Omental fat pad (tissue), 4 donors: ENCODE results near the gene INPP5D. TPM values are rescaled to one million over a fixed set of nuclear protein-coding genes. Genes with fewer than 3 reads are reported as not detected.
"Not testable (repeated sequence)": the region's sequence is repeated elsewhere in the genome, so short reads cannot be mapped to it uniquely, and the experiment has no call there.

Source experiments
- ATAC-seq: fragments of 150-250 bp; one replicate; pipeline ENCODE4 v1.9.1; 2016; ENCODE audit warnings: mild to moderate bottlenecking, moderate library complexity; ENCODE audit not compliant: low FRiP score
- DNase-seq: peaks from one replicate; pipeline ENCODE4 v3.0.0-alpha.2; 2019; ENCODE audit warnings: low spot score
- total RNA-seq, 4 donors: library from RNA; depleted of rRNA; stranded (reverse); fragments of >200 nt; gene quantifications; one replicate each; pipeline ENCODE4 v1.1.0, GENCODE V29; 2016
- TF ChIP-seq, protein P1 (sequence below), 3 donors: fragments of 450-650 bp; IDR thresholded peaks; one replicate each; pipeline ENCODE4 v1.5.1; 2016 to 2017; ENCODE audit warnings: antibody characterized with exemption in 3 of 3, mild to moderate bottlenecking in 3 of 3, moderate library complexity in 2 of 3

Gene INPP5D
- total RNA-seq, 4 donors from 2014 or later, result 17.9 to 55.8 (median 27.6) TPM

DNA sequence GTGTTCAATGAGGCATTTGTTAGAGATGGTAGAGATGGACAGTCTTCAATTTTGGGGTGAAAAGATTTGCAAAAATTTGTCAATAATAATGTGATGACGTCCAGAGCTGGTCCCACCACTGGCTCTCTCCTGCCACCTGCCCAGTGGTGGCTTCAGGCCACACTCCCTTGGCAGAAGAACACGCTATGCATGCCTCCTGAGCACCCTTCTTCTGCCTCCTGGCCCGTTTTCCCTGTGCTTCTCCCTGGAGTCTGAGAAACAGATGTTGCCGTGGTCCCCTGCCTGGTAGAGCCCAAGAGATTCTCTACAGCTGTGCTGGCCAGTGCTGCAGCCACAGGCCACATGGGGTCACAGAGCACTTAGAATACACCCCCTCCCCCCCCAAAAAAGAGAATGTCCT is 33.6 kb downstream of the INPP5D start:
- TF ChIP-seq, protein P1, sequence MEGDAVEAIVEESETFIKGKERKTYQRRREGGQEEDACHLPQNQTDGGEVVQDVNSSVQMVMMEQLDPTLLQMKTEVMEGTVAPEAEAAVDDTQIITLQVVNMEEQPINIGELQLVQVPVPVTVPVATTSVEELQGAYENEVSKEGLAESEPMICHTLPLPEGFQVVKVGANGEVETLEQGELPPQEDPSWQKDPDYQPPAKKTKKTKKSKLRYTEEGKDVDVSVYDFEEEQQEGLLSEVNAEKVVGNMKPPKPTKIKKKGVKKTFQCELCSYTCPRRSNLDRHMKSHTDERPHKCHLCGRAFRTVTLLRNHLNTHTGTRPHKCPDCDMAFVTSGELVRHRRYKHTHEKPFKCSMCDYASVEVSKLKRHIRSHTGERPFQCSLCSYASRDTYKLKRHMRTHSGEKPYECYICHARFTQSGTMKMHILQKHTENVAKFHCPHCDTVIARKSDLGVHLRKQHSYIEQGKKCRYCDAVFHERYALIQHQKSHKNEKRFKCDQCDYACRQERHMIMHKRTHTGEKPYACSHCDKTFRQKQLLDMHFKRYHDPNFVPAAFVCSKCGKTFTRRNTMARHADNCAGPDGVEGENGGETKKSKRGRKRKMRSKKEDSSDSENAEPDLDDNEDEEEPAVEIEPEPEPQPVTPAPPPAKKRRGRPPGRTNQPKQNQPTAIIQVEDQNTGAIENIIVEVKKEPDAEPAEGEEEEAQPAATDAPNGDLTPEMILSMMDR (IDR thresholded peaks at IDR 0.05), result no peak
- no peak for ATAC-seq
- DNase-seq, result no peak

DNA sequence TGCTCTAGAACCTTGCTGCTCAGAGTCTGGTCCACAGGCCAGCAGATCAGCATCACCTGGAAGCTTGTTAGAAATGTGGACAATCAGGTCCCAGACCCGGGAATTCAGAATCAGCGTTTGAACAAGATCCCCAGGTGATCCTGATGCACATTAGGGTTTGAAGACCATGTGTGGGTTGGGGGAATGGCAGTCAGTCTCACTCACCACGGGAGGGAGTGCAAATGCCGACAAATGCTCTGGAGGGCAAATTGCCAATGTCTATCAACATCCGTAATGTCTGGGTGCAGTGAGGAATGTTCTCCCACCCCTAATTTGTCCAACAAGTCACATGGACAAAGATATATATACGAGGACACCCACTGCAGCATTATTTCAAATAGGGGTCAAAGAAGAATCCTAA is 34.5 kb downstream of the INPP5D start:
- DNase-seq (no peak), ATAC-seq (no peak)
- TF ChIP-seq, protein P1 (IDR thresholded peaks at IDR 0.05), result no peak

DNA sequence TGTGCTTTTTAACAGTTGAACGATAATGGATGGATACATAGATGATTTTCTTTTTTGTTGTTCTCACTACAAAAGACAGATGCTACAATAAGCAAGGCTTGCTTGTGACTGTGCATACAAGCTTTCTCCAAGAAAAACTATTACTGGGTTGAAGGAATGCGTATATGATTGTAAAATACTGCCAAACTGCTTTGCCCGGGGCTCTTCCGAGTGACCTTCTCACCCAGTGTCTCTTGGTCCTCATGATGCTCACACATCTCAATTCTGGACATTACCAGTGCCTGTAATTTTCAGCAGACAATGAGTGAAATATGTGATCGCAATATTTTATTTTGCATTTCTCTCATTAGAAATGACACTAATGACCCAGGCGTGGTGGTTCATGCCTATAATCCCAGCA is 35.9 kb downstream of the INPP5D start:
- ATAC-seq (no peak), DNase-seq (no peak)
- TF ChIP-seq, protein P1 (IDR thresholded peaks at IDR 0.05), result no peak

DNA sequence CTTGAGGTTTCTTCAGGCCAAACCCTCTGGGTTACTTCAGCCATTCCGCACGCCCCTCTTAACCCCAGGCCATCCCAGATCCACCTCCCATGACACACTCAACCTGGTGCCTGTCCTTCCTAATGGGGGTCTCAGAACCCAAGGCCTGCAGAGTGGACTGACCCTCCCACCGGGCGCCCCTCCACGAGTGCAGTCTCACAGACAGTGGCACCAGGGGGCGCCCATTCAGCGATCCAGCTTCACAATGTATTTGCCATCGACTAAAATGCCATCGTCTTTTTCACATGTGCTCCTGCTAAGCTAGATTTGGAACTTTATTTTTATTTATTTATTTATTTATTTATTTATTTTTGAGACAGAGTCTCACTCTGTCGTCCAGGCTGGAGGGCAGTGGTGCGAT is 38.5 kb downstream of the INPP5D start:
- DNase-seq, result no peak
- ATAC-seq, result no peak
- TF ChIP-seq, protein P1 (IDR thresholded peaks at IDR 0.05), result no peak

DNA sequence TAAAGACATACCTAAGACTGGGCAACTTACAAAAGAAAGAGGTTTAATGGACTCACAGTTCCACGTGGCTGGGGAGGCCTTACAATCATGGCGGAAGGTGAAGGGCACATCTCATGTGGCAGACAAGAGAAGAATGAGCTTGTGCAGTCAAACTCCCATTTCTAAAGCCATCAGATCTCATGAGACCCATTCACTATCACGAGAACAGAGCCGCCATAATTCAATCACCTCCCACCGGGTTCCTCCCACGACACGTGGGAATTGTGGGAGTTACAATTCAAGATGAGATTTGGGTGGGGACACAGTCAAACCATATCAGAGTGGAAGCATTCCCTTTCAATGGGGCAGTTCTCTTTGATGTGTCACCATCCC is 39.7 kb downstream of the INPP5D start:
- not testable (repeated sequence) for DNase-seq, ATAC-seq

DNA sequence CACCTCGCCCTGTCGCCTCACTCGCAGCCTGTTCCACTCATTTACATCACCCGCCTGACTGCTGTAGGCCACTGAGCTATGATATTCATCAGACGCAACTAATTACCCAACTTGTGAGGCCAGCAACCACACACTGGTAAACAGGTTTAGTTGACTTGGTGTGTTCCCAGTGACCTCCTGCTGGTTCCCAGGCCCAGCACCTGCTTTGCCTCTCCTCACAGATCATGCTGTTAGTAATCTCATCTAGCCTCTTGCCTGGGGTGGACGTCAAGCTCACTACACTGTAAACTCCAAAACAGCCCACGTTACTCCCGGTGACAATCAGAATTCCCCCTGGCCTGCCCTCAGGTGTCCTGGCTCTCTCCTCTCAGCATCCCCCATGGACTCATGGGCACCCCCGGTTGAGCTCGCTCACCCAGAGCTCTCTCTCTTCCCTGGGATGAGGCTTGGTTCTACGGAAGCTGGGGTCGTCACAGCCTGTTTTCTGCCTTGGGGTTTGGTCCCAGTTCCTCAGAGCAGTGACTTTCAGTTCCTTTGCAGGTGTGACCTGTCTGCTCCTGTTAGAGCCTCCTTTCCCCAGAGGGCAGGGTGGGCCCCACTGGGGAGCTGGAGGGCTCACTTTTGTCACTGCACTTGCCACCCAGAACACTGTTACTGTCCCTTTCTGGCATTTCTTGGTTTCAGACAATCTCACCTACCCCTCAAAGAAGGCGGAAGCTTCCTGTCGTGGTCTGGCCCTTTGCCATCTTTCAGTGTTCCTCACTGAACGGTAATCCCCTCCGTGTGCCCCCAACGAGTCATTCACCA is 40.3 kb downstream of the INPP5D start:
- DNase-seq, result no peak
- TF ChIP-seq, protein P1 (IDR thresholded peaks at IDR 0.05), result no peak
- ATAC-seq, result no peak

DNA sequence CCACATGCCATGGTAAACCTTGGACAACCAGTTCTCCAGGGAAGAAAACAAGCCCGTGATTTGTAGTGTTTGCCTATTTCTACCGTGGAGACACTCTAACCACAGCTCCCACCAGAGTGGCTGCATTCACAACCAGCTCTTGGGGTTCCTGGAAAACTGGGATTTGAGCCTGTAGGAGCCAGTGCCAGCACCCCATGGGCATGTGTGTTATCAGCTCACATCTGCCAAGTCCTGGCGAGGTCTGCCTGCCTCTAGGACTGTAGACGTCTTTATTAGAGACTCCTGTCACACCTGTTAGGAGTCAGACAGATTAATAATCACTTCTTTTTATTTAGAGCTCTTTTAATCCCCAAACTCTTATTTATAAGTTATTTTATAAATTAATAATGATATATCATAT is 41.0 kb downstream of the INPP5D start:
- ATAC-seq (no peak), DNase-seq (no peak)
- TF ChIP-seq, protein P1 (IDR thresholded peaks at IDR 0.05), result no peak
